Gastroesophageal sphincter (tissue), 4 donors: ENCODE results near the gene TNFAIP8. TPM values are rescaled to one million over a fixed set of nuclear protein-coding genes. Genes with fewer than 3 reads are reported as not detected.

Experiments
- ATAC-seq: fragments of 150-250 bp; one replicate; pipeline ENCODE4 v1.9.1; 2016; ENCODE audit warnings: mild to moderate bottlenecking, moderate library complexity
- H3K27ac ChIP-seq, 4 donors: fragments of 200-600 bp; sonication (generic) in 3 of 4; 1 replicate in 3 of 4; 2 replicates in 1 of 4; pipeline ENCODE4 v1.5.1; 2016 to 2019
- H3K27me3 ChIP-seq: fragments of 200-600 bp; sonication (generic); one replicate; pipeline ENCODE4 v1.5.1; 2019
- H3K36me3 ChIP-seq, 2 donors: fragments of 200-600 bp; sonication (generic); one replicate each; pipeline ENCODE4 v1.5.1; 2019; ENCODE audit warnings: control low read depth in 1 of 2
- H3K4me1 ChIP-seq, 3 donors: fragments of 200-600 bp; sonication (generic); 1 replicate in 2 of 3; 2 replicates in 1 of 3; pipeline ENCODE4 v1.5.1; 2016 to 2019; ENCODE audit warnings: control low read depth in 2 of 3
- H3K4me3 ChIP-seq, 2 donors: fragments of 200-600 bp; sonication (generic); one replicate each; pipeline ENCODE4 v1.5.1; 2019; ENCODE audit warnings: mild to moderate bottlenecking in 1 of 2, moderate library complexity in 1 of 2
- H3K9me3 ChIP-seq, 3 donors: fragments of 200-600 bp; sonication (generic); one replicate each; pipeline ENCODE4 v1.5.1; 2017 to 2019; ENCODE audit warnings: control low read depth in 2 of 3
- CTCF ChIP-seq, 4 experiments: fragments of 200-600 bp in 2 of 4; fragments of 450-650 bp in 2 of 4; sonication (generic) in 1 of 4; IDR thresholded peaks; one replicate each; pipeline ENCODE4 v1.5.1; 2017 to 2019; ENCODE audit warnings: antibody characterized with exemption in 4 of 4, mild to moderate bottlenecking in 2 of 4, moderate library complexity in 2 of 4
- EP300 ChIP-seq: sonication (generic); formaldehyde crosslinking; IDR thresholded peaks from one replicate; pipeline ENCODE4 v1.6.1; 2017; ENCODE audit warnings: antibody characterized with exemption, mild to moderate bottlenecking
- POLR2A ChIP-seq, 2 donors: fragments of 450-650 bp; IDR thresholded peaks; one replicate each; pipeline ENCODE4 v1.6.1; 2017; ENCODE audit warnings: antibody characterized with exemption in 2 of 2, mild to moderate bottlenecking in 2 of 2, moderate library complexity in 1 of 2
- POLR2AphosphoS5 ChIP-seq: sonication (generic); formaldehyde crosslinking; IDR thresholded peaks from one replicate; pipeline ENCODE4 v1.6.1; 2017; ENCODE audit warnings: antibody characterized with exemption
- WGBS, 2 donors: methylation state at CpG; one replicate each; pipeline ENCODE4 v1.1.5; 2018; ENCODE audit warnings: low coverage in 1 of 2; 5-methylcytosine and 5-hydroxymethylcytosine counted together
- total RNA-seq, 4 donors: library from RNA; depleted of rRNA; stranded (reverse); fragments of >200 nt; gene quantifications; one replicate each; pipeline ENCODE4 v1.1.0, GENCODE V29; 2016

The TNFAIP8 gene
- total RNA-seq, 4 donors from 2014 or later: 25.4 to 76.7 (median 31.6) TPM

GRCh38 chr5:119358901-119359603, 3.2 kb downstream of the TNFAIP8 start:
- Histone ChIP-seq H3K27ac (peak overlapping the region in 3 of 4 donors; percentile 13 to 20 (median 15)), H3K27me3 (no peaks in the 10 kb centered on the region), H3K4me3 (no peak overlapping the region), H3K36me3 (no peaks in the 10 kb centered on the region), H3K9me3 (no peaks in the 10 kb centered on the region), H3K4me1 (peaks cover 0 to 76% (median 9%) of the 10 kb centered on the region in 3 donors)
- WGBS, 2 donors: 69 to 86% methylated on average over 6 to 7 of the region's 7 CpGs
- TF ChIP-seq EP300: no peak
- TF ChIP-seq CTCF (IDR thresholded peaks at IDR 0.05): no peak
- no peak for TF ChIP-seq POLR2AphosphoS5
- TF ChIP-seq POLR2A (IDR thresholded peaks at IDR 0.05): no peak
- no peak for ATAC-seq

- H3K4me3 ChIP-seq: no peak overlapping the region
- no peak for ATAC-seq
- WGBS, 2 donors: 48 to 68% methylated on average over 3 to 4 of the region's 4 CpGs
- no peaks in the 10 kb centered on the region for H3K9me3 ChIP-seq
- TF ChIP-seq EP300 (no peak), POLR2A (IDR thresholded peaks at IDR 0.05) (no peak), POLR2AphosphoS5 (no peak), CTCF (IDR thresholded peaks at IDR 0.05) (no peak)
- no peaks in the 10 kb centered on the region for H3K27me3 ChIP-seq
- H3K27ac ChIP-seq: peak overlapping the region in 2 of 4 donors; percentile 9 to 21
- no peaks in the 10 kb centered on the region for H3K36me3 ChIP-seq
- H3K4me1 ChIP-seq: peaks cover 0 to 69% (median 8%) of the 10 kb centered on the region in 3 donors
Observed at GRCh38 chr5:119359737-119360413, 4.1 kb downstream of the TNFAIP8 start.

GRCh38 chr5:119360905-119361593, 5.2 kb downstream of the TNFAIP8 start:
- Histone ChIP-seq H3K27ac (peak overlapping the region in 2 of 4 donors; percentile 7 to 21), H3K36me3 (no peaks in the 10 kb centered on the region), H3K27me3 (no peaks in the 10 kb centered on the region), H3K9me3 (no peaks in the 10 kb centered on the region), H3K4me1 (peaks cover 3 to 74% (median 13%) of the 10 kb centered on the region in 3 donors), H3K4me3 (no peak overlapping the region)
- WGBS, 2 donors: 55 to 83% methylated on average over 4 of the region's 5 CpGs
- TF ChIP-seq CTCF (IDR thresholded peaks at IDR 0.05) (no peak), POLR2A (IDR thresholded peaks at IDR 0.05) (no peak), POLR2AphosphoS5 (no peak), EP300 (no peak)
- ATAC-seq: no peak

GRCh38 chr5:119361594-119362125, 5.8 kb downstream of the TNFAIP8 start:
- Histone ChIP-seq H3K27ac (peak overlapping the region in 1 of 4 donors; percentile 21), H3K4me1 (peaks cover 8 to 78% (median 19%) of the 10 kb centered on the region in 3 donors), H3K27me3 (no peaks in the 10 kb centered on the region), H3K9me3 (no peaks in the 10 kb centered on the region), H3K36me3 (no peaks in the 10 kb centered on the region), H3K4me3 (no peak overlapping the region)
- 82 to 100% methylated on average over 1 of the region's 2 CpGs for WGBS, 2 donors
- no peak for ATAC-seq
- TF ChIP-seq EP300: no peak
- no peak for TF ChIP-seq CTCF (IDR thresholded peaks at IDR 0.05)
- no peak for TF ChIP-seq POLR2A (IDR thresholded peaks at IDR 0.05)
- no peak for TF ChIP-seq POLR2AphosphoS5
